ENCODE measurements around the gene KIF23. TPM values are rescaled to one million over a fixed set of nuclear protein-coding genes. Genes with fewer than 3 reads are reported as not detected.

The KIF23 gene
- total and polyA plus RNA-seq, 2 of the 4 experiments (the other 2 are of a cell fraction): 37.7 to 56.1 TPM

DNA sequence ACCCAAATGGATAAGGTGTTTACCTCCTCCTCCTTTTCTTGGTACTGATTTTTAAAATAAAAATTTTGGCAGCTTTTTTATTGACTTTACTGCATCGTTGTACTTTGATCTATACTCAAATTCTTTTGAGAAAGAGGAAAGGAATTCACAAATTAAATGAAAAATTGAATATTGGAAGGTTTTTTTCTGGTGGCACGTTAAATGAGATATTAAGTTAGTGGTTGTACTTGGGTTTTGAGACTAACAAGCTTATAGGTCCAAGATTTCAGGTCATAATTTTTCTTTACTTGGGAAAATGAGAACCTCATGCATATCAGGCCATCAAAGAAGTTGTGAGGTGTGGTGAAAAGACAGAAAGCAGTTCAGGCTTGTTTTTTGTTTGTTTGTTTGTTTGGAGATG is 52.6 kb downstream of the KIF23 start:
- Histone ChIP-seq H4K91ac (ENCODE audit: insufficient read depth, low read depth, low read length) (no peak overlapping the region), H3K4me2 (ENCODE audit: low read depth, low read length) (no peak overlapping the region), H3K14ac (replicated peaks; ENCODE audit: low read depth, low read length) (no peak overlapping the region), H4K5ac (ENCODE audit: low read depth, low read length) (no peak overlapping the region), H3K9me3 (ENCODE audit: control insufficient read depth, insufficient read depth, low read length) (no peaks in the 10 kb centered on the region), H4K20me1 (ENCODE audit: insufficient read depth, low read length) (no peaks in the 10 kb centered on the region; the same call in 1 of the 2 replicates), H2AK5ac (ENCODE audit: low read depth, low read length) (no peak overlapping the region), H3K9ac (ENCODE audit: low read depth, low read length) (no peak overlapping the region), H3K4ac (ENCODE audit: low read depth, low read length) (no peak overlapping the region), H3K36me3 (ENCODE audit: control insufficient read depth, insufficient read depth, low read length) (no peaks in the 10 kb centered on the region), H2BK15ac (ENCODE audit: low read depth, low read length) (no peak overlapping the region), H2BK5ac (ENCODE audit: low read depth, low read length, poor library complexity, severe bottlenecking) (no peak overlapping the region), H3K4me1 (ENCODE audit: control insufficient read depth, insufficient read depth, low read length) (peaks cover 9% of the 10 kb centered on the region), H3K4me3 (ENCODE audit: insufficient read depth, low read depth, low read length) (no peak overlapping the region), H4K8ac (ENCODE audit: low read depth in 2 of 2, low read length in 2 of 2) (no peak overlapping the region), H3K23ac (ENCODE audit: low read depth, low read length) (no peak overlapping the region), H3K56ac (ENCODE audit: extremely low read depth, insufficient read depth, low read length) (no peak overlapping the region), H3K9me1 (ENCODE audit: insufficient read depth, low read length) (peaks cover 9% of the 10 kb centered on the region), H3K27me3 (ENCODE audit: control insufficient read depth, insufficient read depth, low read length) (peaks cover under 1% of the 10 kb centered on the region; the same call in 1 of the 2 replicates), H3K18ac (ENCODE audit: low read depth, low read length) (no peak overlapping the region), H2AK9ac (replicated peaks; ENCODE audit: low read depth, low read length, poor library complexity) (no peak overlapping the region), H2BK120ac (ENCODE audit: low read depth, low read length) (no peak overlapping the region), H3K27ac (ENCODE audit: insufficient read depth, low read length) (no peak overlapping the region), H2BK20ac (ENCODE audit: low read depth, low read length) (no peak overlapping the region), H2AFZ (replicated peaks; ENCODE audit: low read length, poor library complexity) (no peak overlapping the region), H3K79me1 (ENCODE audit: low read depth in 1 of 2, low read length in 2 of 2) (peaks cover 5% of the 10 kb centered on the region in 2 experiments)
- in situ Hi-C loops (cut with MboI; ENCODE audit: low sequenced_read_pairs) (no loop called here), dilution Hi-C loops (cut with HindIII; ENCODE audit: low sequenced_read_pairs, unreplicated experiment) (no loop called here), intact Hi-C loops (cut with micrococcal nuclease) (loop anchor here (1.0 kb wide), 1 partner anchor 407 kb away; no protein-coding TSS in a partner anchor)
- DNase-seq (no peak), ATAC-seq (ENCODE audit: low read depth) (no peak)
- CTCF ChIA-PET: interaction anchor here (0.7 kb wide), 1 partner anchor 13 kb away, joined by 3 read pairs; no protein-coding TSS in a partner anchor
- BruUV-seq (replicated peaks): no TSS peak
- WGBS, 2 experiments (ENCODE audit: extremely low coverage in 2 of 2, insufficient read length in 1 of 2): 100% methylated on average over 1 of the region's 2 CpGs; no CpG with 5 or more reads in 1 of the 2 experiments
- TF ChIP-seq, protein P1, sequence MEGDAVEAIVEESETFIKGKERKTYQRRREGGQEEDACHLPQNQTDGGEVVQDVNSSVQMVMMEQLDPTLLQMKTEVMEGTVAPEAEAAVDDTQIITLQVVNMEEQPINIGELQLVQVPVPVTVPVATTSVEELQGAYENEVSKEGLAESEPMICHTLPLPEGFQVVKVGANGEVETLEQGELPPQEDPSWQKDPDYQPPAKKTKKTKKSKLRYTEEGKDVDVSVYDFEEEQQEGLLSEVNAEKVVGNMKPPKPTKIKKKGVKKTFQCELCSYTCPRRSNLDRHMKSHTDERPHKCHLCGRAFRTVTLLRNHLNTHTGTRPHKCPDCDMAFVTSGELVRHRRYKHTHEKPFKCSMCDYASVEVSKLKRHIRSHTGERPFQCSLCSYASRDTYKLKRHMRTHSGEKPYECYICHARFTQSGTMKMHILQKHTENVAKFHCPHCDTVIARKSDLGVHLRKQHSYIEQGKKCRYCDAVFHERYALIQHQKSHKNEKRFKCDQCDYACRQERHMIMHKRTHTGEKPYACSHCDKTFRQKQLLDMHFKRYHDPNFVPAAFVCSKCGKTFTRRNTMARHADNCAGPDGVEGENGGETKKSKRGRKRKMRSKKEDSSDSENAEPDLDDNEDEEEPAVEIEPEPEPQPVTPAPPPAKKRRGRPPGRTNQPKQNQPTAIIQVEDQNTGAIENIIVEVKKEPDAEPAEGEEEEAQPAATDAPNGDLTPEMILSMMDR (conservative IDR thresholded peaks at IDR 0.05; ENCODE audit: low read depth, low read length): no peak
- TF ChIP-seq RFX5 (IDR thresholded peaks at IDR 0.05; ENCODE audit: low read depth, low read length) (no peak), MXI1 (IDR thresholded peaks at IDR 0.05; ENCODE audit: borderline replicate concordance, low read depth, low read length) (no peak), RAD21 (IDR thresholded peaks at IDR 0.05; ENCODE audit: low read length) (no peak), CHD1 (IDR thresholded peaks at IDR 0.05; ENCODE audit: low read depth, low read length) (no peak), RCOR1 (IDR thresholded peaks at IDR 0.05; ENCODE audit: insufficient replicate concordance, low read length) (no peak), MAFK (IDR thresholded peaks at IDR 0.05; ENCODE audit: low read depth, low read length) (no peak), FOS (IDR thresholded peaks at IDR 0.05; ENCODE audit: low read depth, low read length) (no peak)
- TF ChIP-seq, protein P2, sequence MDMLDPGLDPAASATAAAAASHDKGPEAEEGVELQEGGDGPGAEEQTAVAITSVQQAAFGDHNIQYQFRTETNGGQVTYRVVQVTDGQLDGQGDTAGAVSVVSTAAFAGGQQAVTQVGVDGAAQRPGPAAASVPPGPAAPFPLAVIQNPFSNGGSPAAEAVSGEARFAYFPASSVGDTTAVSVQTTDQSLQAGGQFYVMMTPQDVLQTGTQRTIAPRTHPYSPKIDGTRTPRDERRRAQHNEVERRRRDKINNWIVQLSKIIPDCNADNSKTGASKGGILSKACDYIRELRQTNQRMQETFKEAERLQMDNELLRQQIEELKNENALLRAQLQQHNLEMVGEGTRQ (IDR thresholded peaks at IDR 0.05; ENCODE audit: low read depth, low read length): no peak
- POLR2A ChIA-PET (ENCODE audit: unreplicated experiment): no interaction called here

Data from IMR-90 (cell line).